ENCODE data around the gene ADD3. TPM values are rescaled to one million over a fixed set of nuclear protein-coding genes. Genes with fewer than 3 reads are reported as not detected.

The ADD3 gene, protein sequence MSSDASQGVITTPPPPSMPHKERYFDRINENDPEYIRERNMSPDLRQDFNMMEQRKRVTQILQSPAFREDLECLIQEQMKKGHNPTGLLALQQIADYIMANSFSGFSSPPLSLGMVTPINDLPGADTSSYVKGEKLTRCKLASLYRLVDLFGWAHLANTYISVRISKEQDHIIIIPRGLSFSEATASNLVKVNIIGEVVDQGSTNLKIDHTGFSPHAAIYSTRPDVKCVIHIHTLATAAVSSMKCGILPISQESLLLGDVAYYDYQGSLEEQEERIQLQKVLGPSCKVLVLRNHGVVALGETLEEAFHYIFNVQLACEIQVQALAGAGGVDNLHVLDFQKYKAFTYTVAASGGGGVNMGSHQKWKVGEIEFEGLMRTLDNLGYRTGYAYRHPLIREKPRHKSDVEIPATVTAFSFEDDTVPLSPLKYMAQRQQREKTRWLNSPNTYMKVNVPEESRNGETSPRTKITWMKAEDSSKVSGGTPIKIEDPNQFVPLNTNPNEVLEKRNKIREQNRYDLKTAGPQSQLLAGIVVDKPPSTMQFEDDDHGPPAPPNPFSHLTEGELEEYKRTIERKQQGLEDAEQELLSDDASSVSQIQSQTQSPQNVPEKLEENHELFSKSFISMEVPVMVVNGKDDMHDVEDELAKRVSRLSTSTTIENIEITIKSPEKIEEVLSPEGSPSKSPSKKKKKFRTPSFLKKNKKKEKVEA
- total RNA-seq = 44.4 and 68.6 TPM in 2 replicates

DNA sequence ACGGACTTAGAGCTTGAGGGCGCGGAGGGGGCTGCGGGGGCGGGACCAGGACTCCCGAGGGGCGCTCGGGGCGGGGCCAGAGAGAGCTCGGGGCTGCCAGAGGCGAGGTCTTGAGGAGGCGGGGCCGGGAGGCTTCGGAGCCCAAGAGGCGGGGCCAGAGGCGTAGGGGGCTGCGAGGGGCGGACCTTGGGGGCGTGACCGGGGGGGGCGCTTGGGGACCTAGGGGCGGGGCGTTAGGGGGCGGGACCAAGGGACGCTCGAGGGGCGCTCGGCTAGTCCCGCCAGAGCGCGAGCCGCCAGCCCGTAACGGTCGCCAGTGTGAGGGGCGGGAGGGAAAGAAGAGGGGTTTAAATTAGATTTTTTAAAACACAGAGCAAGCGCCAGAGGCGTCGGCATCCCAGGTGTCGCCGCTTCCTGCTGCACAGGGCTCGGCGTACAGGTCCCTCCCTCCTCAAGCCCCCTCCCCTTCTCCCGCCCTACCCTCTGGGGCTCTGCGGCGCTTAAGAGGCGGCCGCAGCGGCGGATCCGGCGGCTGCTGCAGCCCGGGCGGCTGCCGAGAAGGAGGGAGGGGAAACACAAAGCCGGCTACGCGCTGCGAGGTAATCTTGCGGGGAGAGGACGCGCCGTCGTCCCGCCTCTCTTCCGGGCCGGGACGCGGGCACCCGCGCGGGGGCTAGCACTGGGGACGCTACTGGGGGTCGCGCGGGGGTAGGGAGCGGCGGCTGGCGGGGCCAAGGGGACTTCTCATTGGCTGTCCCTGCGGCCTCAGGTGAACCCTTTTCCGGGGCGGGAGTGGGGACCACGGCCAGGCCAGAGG is at the start of gene ADD3:
TSS of gene ADD3 (plus strand) at position 284 of the 817 bp plus-strand sequence. CDS start 92,670 bp downstream, outside the sequence.

Other genes starting within 250 kb of the ADD3 start
- gene XPNPEP1, start 84.5 kb upstream of the ADD3 start, total RNA-seq = 81.6 and 143 TPM in 2 replicates
- gene MXI1, start 199.6 kb downstream of the ADD3 start, total RNA-seq = 4.7 and 13.9 TPM in 2 replicates